BE2C (cell line): ENCODE measurements around the gene DLX5.

Source experiments
- DNase-seq: peaks from one replicate; pipeline ENCODE4 v3.0.0-alpha.2; 2020
- H3K27me3 ChIP-seq: fragments of 250-450 bp; sonication (Bioruptor Pico); 2 replicates; pipeline ENCODE4 v1.5.1; 2020; ENCODE audit warnings: mild to moderate bottlenecking
- H3K36me3 ChIP-seq: fragments of 250-450 bp; sonication (Bioruptor Pico); 2 replicates; pipeline ENCODE4 v1.5.1; 2020; ENCODE audit warnings: mild to moderate bottlenecking
- H3K4me1 ChIP-seq: fragments of 250-450 bp; sonication (Bioruptor Pico); 2 replicates; pipeline ENCODE4 v1.5.1; 2020
- H3K4me3 ChIP-seq: 2 replicates; pipeline ENCODE4 v1.5.1; 2011; ENCODE audit warnings: low read depth, low read length
- H3K9me3 ChIP-seq: fragments of 250-450 bp; sonication (Bioruptor Pico); 2 replicates; pipeline ENCODE4 v1.5.1; 2020
- TF ChIP-seq, protein P1 (sequence below): IDR thresholded peaks from 2 replicates; pipeline ENCODE4 v1.5.1; 2012; ENCODE audit warnings: mild to moderate bottlenecking, low read depth, low read length

DLX5 gene

DNA sequence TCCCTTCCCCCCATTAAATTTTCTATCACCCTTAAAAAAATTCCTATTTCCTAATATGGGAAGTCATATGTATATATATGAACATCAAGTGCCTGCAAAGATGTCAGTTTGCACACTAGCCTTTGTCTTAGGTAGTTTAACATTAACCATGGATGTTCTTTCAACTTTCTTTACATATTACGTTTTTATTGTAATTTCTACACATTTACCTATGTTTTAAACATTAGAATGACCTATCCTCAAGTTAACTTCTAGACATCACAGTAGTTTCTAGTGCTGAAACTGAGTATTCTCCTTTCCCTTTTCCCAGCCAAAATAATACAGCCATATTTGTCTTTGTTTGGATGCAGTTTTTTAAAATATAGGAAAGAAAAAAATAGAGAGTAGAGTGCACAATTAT lies 13.5 kb downstream of the DLX5 start:
- H3K4me1 ChIP-seq = peaks cover 4% of the 10 kb centered on the region; the same call in 1 of the 2 replicates
- TF ChIP-seq, protein P1, sequence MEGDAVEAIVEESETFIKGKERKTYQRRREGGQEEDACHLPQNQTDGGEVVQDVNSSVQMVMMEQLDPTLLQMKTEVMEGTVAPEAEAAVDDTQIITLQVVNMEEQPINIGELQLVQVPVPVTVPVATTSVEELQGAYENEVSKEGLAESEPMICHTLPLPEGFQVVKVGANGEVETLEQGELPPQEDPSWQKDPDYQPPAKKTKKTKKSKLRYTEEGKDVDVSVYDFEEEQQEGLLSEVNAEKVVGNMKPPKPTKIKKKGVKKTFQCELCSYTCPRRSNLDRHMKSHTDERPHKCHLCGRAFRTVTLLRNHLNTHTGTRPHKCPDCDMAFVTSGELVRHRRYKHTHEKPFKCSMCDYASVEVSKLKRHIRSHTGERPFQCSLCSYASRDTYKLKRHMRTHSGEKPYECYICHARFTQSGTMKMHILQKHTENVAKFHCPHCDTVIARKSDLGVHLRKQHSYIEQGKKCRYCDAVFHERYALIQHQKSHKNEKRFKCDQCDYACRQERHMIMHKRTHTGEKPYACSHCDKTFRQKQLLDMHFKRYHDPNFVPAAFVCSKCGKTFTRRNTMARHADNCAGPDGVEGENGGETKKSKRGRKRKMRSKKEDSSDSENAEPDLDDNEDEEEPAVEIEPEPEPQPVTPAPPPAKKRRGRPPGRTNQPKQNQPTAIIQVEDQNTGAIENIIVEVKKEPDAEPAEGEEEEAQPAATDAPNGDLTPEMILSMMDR = no peak
- H3K36me3 ChIP-seq = peaks cover 14% of the 10 kb centered on the region
- no peaks in the 10 kb centered on the region for H3K9me3 ChIP-seq
- no peak overlapping the region for H3K4me3 ChIP-seq
- no peaks in the 10 kb centered on the region for H3K27me3 ChIP-seq
- no peak for DNase-seq

DNA sequence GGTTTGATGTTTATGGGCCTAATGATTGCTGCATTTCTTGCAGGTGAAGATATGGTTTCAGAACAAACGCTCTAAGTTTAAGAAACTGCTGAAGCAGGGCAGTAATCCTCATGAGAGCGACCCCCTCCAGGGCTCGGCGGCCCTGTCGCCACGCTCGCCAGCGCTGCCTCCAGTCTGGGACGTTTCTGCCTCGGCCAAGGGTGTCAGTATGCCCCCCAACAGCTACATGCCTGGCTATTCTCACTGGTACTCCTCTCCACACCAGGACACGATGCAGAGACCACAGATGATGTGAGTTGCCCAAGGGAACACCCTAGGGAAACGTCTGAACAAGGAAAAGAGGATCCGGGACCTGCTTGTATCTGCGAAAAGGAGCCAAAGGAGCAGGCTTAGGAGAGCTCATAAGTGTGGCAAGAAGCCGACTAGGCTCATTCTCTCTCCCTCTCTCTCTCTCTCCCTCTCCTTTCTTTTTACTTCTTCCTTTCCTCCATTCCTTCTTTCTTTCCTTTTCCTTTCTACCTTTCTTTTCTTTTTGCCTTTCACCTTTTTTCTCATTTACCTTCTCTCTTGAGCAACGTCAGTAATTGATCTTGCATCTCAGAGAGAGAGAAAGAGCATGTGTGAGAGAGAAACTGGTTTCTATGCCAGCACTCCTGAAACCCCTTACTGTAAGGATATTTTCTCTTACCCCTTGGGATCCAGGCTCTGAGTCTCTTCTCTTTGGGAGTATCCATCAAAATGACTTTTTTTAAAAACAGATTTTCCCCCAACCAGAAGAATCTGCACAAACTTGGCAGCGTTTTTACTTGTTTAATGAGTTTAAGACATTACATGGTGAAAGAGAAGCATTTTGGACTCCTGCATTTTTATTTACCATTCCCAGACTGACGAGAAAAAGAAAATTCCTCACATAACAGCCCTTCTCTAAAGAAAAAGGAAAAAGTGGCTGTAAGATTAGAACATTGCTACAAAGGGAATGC lies 14.6 kb downstream of the DLX5 start:
- TF ChIP-seq, protein P1 = no peak
- peaks cover 4% of the 10 kb centered on the region; the same call in 1 of the 2 replicates for H3K4me1 ChIP-seq
- no peak for DNase-seq
- H3K36me3 ChIP-seq = peaks cover 14% of the 10 kb centered on the region
- H3K9me3 ChIP-seq = no peaks in the 10 kb centered on the region
- no peak overlapping the region for H3K4me3 ChIP-seq
- H3K27me3 ChIP-seq = no peaks in the 10 kb centered on the region

DNA sequence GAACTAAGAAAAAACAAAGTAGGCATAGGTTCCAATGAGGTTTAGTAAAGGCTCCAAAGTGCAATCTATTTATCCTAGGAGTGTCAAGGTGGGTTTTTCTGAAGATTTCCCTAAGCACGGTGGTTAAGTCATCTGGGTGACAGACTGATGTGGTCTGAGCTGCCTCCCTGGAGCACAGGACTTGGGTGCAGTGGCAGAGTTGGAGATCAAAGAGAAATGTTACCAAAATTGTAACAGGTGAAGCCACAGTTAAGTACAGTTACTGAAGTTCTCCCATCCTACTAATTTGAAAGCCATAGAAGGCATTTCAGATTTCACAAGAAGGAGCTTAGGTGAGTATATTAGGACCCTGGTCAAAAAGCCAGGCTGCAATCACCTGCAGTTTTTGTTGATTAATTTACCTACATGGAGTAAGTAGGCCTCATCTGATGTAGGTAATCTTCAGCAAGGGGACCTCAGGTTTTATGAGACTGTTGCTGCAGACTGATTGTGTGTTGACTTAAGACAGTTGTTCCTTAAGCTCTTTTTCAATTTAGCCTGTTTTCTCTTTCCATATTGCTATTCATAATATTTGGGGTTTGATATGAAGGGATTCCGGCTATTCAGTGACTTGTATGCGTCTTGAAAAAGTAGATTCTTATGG lies 16.2 kb downstream of the DLX5 start:
- H3K4me1 ChIP-seq = no peaks in the 10 kb centered on the region
- H3K4me3 ChIP-seq = no peak overlapping the region
- TF ChIP-seq, protein P1 = no peak
- H3K27me3 ChIP-seq = no peaks in the 10 kb centered on the region
- H3K36me3 ChIP-seq = peaks cover 14% of the 10 kb centered on the region
- DNase-seq = no peak
- no peaks in the 10 kb centered on the region for H3K9me3 ChIP-seq

DNA sequence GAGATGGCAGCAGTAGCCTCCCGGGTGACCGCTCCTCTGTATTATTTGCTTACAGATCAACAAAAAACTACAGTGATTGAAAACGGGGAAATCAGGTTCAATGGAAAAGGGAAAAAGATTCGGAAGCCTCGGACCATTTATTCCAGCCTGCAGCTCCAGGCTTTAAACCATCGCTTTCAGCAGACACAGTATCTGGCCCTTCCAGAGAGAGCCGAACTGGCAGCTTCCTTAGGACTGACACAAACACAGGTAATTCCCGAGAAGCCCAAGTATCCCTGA lies 17.1 kb downstream of the DLX5 start:
- DNase-seq = no peak
- TF ChIP-seq, protein P1 = no peak
- H3K9me3 ChIP-seq = no peaks in the 10 kb centered on the region
- peaks cover 14% of the 10 kb centered on the region for H3K36me3 ChIP-seq
- no peak overlapping the region for H3K4me3 ChIP-seq
- no peaks in the 10 kb centered on the region for H3K4me1 ChIP-seq
- no peaks in the 10 kb centered on the region for H3K27me3 ChIP-seq

DNA sequence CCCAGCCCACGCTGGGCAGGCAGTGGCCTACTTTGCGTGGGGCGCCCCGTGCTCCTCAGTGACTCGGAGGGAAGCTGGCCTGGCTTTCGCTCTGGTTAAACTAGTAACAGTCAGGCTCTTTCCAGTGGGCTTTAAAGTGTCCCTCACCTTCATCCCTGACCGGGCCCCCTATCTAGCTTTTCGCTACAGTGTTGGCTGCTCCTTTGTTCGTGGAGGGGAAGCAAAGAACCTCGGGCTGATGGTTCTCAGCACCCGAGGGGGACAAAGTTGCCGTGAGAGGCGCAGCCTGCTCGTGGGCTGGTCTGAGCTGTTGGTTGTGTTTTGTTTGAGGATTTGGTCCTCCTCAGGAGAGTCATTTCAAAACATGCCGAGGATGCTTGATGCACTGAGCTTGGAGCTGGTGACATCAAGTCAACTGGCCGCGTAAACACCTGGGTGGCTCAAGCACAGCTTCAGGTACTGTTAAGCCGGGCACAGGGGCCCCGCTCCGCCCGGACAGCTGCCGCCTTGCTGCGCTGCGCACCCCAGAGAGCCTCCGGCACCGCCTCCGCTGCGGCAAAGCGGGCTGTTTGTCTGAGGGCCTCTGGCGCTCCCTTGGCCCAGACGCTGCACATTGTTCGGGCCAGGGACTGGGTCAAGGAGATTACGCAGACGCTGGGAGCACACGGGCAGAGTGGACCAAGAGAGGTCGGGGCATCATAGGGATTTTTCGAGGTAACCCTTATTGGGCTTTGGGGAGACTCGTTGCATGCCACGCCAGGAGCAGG lies 17.6 kb downstream of the DLX5 start:
- TF ChIP-seq, protein P1 = no peak
- DNase-seq = no peak
- peak overlapping the region; percentile 80 for H3K4me3 ChIP-seq
- no peaks in the 10 kb centered on the region for H3K4me1 ChIP-seq
- no peaks in the 10 kb centered on the region for H3K9me3 ChIP-seq
- H3K36me3 ChIP-seq = peaks cover 14% of the 10 kb centered on the region
- H3K27me3 ChIP-seq = no peaks in the 10 kb centered on the region
